ENCODE measurements around the gene S100A9. TPM values are rescaled to one million over a fixed set of nuclear protein-coding genes. Genes with fewer than 3 reads are reported as not detected.

The S100A9 gene
- polyA plus RNA-seq, 4 donors: 7.2 to 34.0 (median 24.9) TPM

- no peak for DNase-seq (ENCODE audit: low read depth in 4 of 4, low spot score in 3 of 4)
Measured at GRCh38 chr1:153359241-153359640, 1.6 kb downstream of the S100A9 start.

- no peak for DNase-seq (ENCODE audit: low read depth in 4 of 4, low spot score in 3 of 4)
Measured at GRCh38 chr1:153360190-153360589, 2.5 kb downstream of the S100A9 start.

GRCh38 chr1:153360592-153361479 is 3.2 kb downstream of the S100A9 start:
- DNase-seq (ENCODE audit: low read depth in 4 of 4, low spot score in 3 of 4): no peak

- DNase-seq (ENCODE audit: low read depth in 4 of 4, low spot score in 3 of 4): no peak
Measured at GRCh38 chr1:153361480-153362109, 3.9 kb downstream of the S100A9 start.

GRCh38 chr1:153362187-153362775 is 4.6 kb downstream of the S100A9 start:
- peak; percentile 46 to 60 (median 54) for DNase-seq (ENCODE audit: low read depth in 4 of 4, low spot score in 3 of 4)

- no peak for DNase-seq (ENCODE audit: low read depth in 4 of 4, low spot score in 3 of 4)
Measured at GRCh38 chr1:153363641-153364040, 6.0 kb downstream of the S100A9 start.

GRCh38 chr1:153364156-153364555 is 6.5 kb downstream of the S100A9 start:
- no peak for DNase-seq (ENCODE audit: low read depth in 4 of 4, low spot score in 3 of 4)

- DNase-seq (ENCODE audit: low read depth in 4 of 4, low spot score in 3 of 4): no peak
Measured at GRCh38 chr1:153364766-153365666, 7.4 kb downstream of the S100A9 start.

GRCh38 chr1:153365696-153366095 is 8.0 kb downstream of the S100A9 start:
- no peak for DNase-seq (ENCODE audit: low read depth in 4 of 4, low spot score in 3 of 4)

GRCh38 chr1:153366261-153366660 is 8.6 kb downstream of the S100A9 start:
- DNase-seq (ENCODE audit: low read depth in 4 of 4, low spot score in 3 of 4): no peak

- DNase-seq (ENCODE audit: low read depth in 4 of 4, low spot score in 3 of 4): no peak
Measured at GRCh38 chr1:153367090-153367489, 9.4 kb downstream of the S100A9 start.

- no peak for DNase-seq (ENCODE audit: low read depth in 4 of 4, low spot score in 3 of 4)
Measured at GRCh38 chr1:153368495-153368894, 10.8 kb downstream of the S100A9 start.

- DNase-seq (ENCODE audit: low read depth in 4 of 4, low spot score in 3 of 4): no peak
Measured at GRCh38 chr1:153370146-153370545, 12.5 kb downstream of the S100A9 start.

- no peak for DNase-seq (ENCODE audit: low read depth in 4 of 4, low spot score in 3 of 4)
Measured at GRCh38 chr1:153371231-153371630, 13.6 kb downstream of the S100A9 start.

- no peak for DNase-seq (ENCODE audit: low read depth in 4 of 4, low spot score in 3 of 4)
Measured at GRCh38 chr1:153372571-153372970, 14.9 kb downstream of the S100A9 start.

GRCh38 chr1:153374071-153374470 is 16.4 kb downstream of the S100A9 start:
- no peak for DNase-seq (ENCODE audit: low read depth in 4 of 4, low spot score in 3 of 4)

GRCh38 chr1:153375511-153375910 is 17.9 kb downstream of the S100A9 start, which contains the start of gene S100A12:
S100A12 (minus strand) TSS chr1:153375621; CDS start chr1:153374592, 1,029 bp downstream.
- no peak for DNase-seq (ENCODE audit: low read depth in 4 of 4, low spot score in 3 of 4)

- no peak for DNase-seq (ENCODE audit: low read depth in 4 of 4, low spot score in 3 of 4)
Measured at GRCh38 chr1:153379591-153379990, 21.9 kb downstream of the S100A9 start.

GRCh38 chr1:153380711-153381110 is 23.1 kb downstream of the S100A9 start:
- DNase-seq (ENCODE audit: low read depth in 4 of 4, low spot score in 3 of 4): no peak

GRCh38 chr1:153384958-153385580 is 27.4 kb downstream of the S100A9 start:
- DNase-seq (ENCODE audit: low read depth in 4 of 4, low spot score in 3 of 4): no peak
